ENCODE results near the gene TRDN.

The TRDN gene

GRCh38 chr6:123527406-123527805, 109.3 kb downstream of the TRDN start:
- Histone ChIP-seq H3K9ac (ENCODE audit: low read length) (no peak overlapping the region), H3K36me3 (ENCODE audit: control insufficient read depth, low read depth, low read length) (no peaks in the 10 kb centered on the region), H3K9me3 (ENCODE audit: control insufficient read depth, low read depth, low read length) (no peaks in the 10 kb centered on the region), H3K27me3 (ENCODE audit: control insufficient read depth, insufficient read depth, low read length) (no peaks in the 10 kb centered on the region), H3K4me1 (ENCODE audit: control insufficient read depth, low read depth, low read length) (no peaks in the 10 kb centered on the region), H3K4me3 (ENCODE audit: low read length) (no peak overlapping the region), H3K27ac (ENCODE audit: low read length) (no peak overlapping the region)

- Histone ChIP-seq H3K36me3 (ENCODE audit: control insufficient read depth, low read depth, low read length) (no peaks in the 10 kb centered on the region), H3K4me1 (ENCODE audit: control insufficient read depth, low read depth, low read length) (no peaks in the 10 kb centered on the region), H3K9me3 (ENCODE audit: control insufficient read depth, low read depth, low read length) (no peaks in the 10 kb centered on the region), H3K27me3 (ENCODE audit: control insufficient read depth, insufficient read depth, low read length) (no peaks in the 10 kb centered on the region), H3K27ac (ENCODE audit: low read length) (no peak overlapping the region), H3K4me3 (ENCODE audit: low read length) (no peak overlapping the region), H3K9ac (ENCODE audit: low read length) (no peak overlapping the region)
Measured at GRCh38 chr6:123526128-123526527, 110.6 kb downstream of the TRDN start.

DNA sequence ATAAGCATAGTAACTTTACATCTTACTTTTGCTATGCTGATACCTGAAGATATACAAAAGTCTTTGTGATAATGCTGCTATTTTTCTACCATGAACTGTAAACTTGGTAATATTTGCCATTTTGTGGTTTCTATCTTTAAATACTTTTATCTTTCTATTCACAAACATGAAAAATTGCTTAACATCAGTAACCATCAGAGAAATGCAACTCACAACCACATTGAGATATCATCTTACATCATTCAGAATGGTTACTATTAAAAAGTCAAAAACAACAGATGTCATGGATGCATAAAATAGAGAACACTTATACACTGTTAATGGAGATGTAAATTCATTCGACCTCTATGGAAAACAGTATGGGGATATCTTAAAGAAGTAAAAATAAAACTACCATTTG, 112.0 kb downstream of the TRDN start:
- Histone ChIP-seq H3K27me3 (ENCODE audit: control insufficient read depth, insufficient read depth, low read length) (no peaks in the 10 kb centered on the region), H3K4me3 (ENCODE audit: low read length) (no peak overlapping the region), H3K4me1 (ENCODE audit: control insufficient read depth, low read depth, low read length) (no peaks in the 10 kb centered on the region), H3K9ac (ENCODE audit: low read length) (no peak overlapping the region), H3K36me3 (ENCODE audit: control insufficient read depth, low read depth, low read length) (no peaks in the 10 kb centered on the region), H3K9me3 (ENCODE audit: control insufficient read depth, low read depth, low read length) (no peaks in the 10 kb centered on the region), H3K27ac (ENCODE audit: low read length) (no peak overlapping the region)

DNA sequence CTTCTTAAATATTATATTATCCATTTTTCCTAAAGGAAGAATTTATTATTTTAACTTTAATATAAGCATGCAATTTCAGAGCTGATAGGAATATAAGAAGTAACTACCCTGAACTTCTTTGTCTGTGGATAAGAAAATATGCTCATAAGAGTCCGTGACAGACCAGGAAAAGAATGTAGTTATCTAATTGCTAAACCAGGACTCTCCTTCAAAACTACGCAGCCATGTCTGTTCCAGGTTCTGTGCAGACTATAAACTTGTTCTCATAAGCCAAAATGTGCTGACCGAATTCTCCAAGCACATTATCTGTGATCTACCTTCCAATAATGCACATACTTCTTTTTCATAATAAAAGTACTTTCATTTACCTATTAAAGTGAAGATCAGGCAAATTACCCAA, 116.5 kb downstream of the TRDN start:
- Histone ChIP-seq H3K36me3 (ENCODE audit: control insufficient read depth, low read depth, low read length) (no peaks in the 10 kb centered on the region), H3K9me3 (ENCODE audit: control insufficient read depth, low read depth, low read length) (no peaks in the 10 kb centered on the region), H3K27me3 (ENCODE audit: control insufficient read depth, insufficient read depth, low read length) (no peaks in the 10 kb centered on the region), H3K9ac (ENCODE audit: low read length) (no peak overlapping the region), H3K4me3 (ENCODE audit: low read length) (no peak overlapping the region), H3K27ac (ENCODE audit: low read length) (no peak overlapping the region), H3K4me1 (ENCODE audit: control insufficient read depth, low read depth, low read length) (peaks cover 7% of the 10 kb centered on the region)

DNA sequence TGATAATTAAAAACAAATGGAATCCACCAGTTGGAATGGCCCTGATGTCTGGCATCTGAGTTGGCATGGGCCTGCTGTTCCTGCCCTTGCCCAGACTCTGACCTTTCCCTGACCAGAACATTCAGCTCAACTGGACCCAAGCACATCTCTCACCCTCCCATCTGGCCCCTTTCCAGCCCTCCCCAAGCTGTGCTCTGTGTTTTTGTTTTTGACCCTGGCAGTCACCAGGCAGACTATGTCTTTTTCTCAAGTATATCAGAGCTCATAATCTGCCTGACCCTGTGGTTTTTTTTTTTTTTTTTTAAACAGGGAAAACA, 117.6 kb downstream of the TRDN start:
- Histone ChIP-seq H3K36me3 (ENCODE audit: control insufficient read depth, low read depth, low read length) (no peaks in the 10 kb centered on the region), H3K9ac (ENCODE audit: low read length) (no peak overlapping the region), H3K4me1 (ENCODE audit: control insufficient read depth, low read depth, low read length) (peaks cover 7% of the 10 kb centered on the region), H3K27ac (ENCODE audit: low read length) (no peak overlapping the region), H3K4me3 (ENCODE audit: low read length) (no peak overlapping the region), H3K9me3 (ENCODE audit: control insufficient read depth, low read depth, low read length) (no peaks in the 10 kb centered on the region), H3K27me3 (ENCODE audit: control insufficient read depth, insufficient read depth, low read length) (no peaks in the 10 kb centered on the region)

GRCh38 chr6:123518441-123519188, 118.1 kb downstream of the TRDN start:
- H3K27ac ChIP-seq (ENCODE audit: low read length), result no peak overlapping the region
- H3K4me3 ChIP-seq (ENCODE audit: low read length), result no peak overlapping the region
- peaks cover 7% of the 10 kb centered on the region for H3K4me1 ChIP-seq (ENCODE audit: control insufficient read depth, low read depth, low read length)
- no peak overlapping the region for H3K9ac ChIP-seq (ENCODE audit: low read length)
- no peaks in the 10 kb centered on the region for H3K36me3 ChIP-seq (ENCODE audit: control insufficient read depth, low read depth, low read length)
- H3K9me3 ChIP-seq (ENCODE audit: control insufficient read depth, low read depth, low read length), result no peaks in the 10 kb centered on the region
- no peaks in the 10 kb centered on the region for H3K27me3 ChIP-seq (ENCODE audit: control insufficient read depth, insufficient read depth, low read length)

GRCh38 chr6:123515715-123516114, 121.0 kb downstream of the TRDN start:
- no peaks in the 10 kb centered on the region for H3K36me3 ChIP-seq (ENCODE audit: control insufficient read depth, low read depth, low read length)
- no peak overlapping the region for H3K27ac ChIP-seq (ENCODE audit: low read length)
- H3K27me3 ChIP-seq (ENCODE audit: control insufficient read depth, insufficient read depth, low read length), result no peaks in the 10 kb centered on the region

GRCh38 chr6:123509112-123509511, 127.6 kb downstream of the TRDN start:
- Histone ChIP-seq H3K4me3 (ENCODE audit: low read length) (no peak overlapping the region), H3K27ac (ENCODE audit: low read length) (no peak overlapping the region), H3K9ac (ENCODE audit: low read length) (no peak overlapping the region), H3K4me1 (ENCODE audit: control insufficient read depth, low read depth, low read length) (no peaks in the 10 kb centered on the region), H3K9me3 (ENCODE audit: control insufficient read depth, low read depth, low read length) (no peaks in the 10 kb centered on the region), H3K27me3 (ENCODE audit: control insufficient read depth, insufficient read depth, low read length) (no peaks in the 10 kb centered on the region), H3K36me3 (ENCODE audit: control insufficient read depth, low read depth, low read length) (no peaks in the 10 kb centered on the region)

More at GRCh38 chr6:123515715-123516114, 121.0 kb downstream of the TRDN start:
- H3K9ac ChIP-seq (ENCODE audit: low read length), result no peak overlapping the region
- H3K4me1 ChIP-seq (ENCODE audit: control insufficient read depth, low read depth, low read length), result peaks cover 7% of the 10 kb centered on the region
- no peak overlapping the region for H3K4me3 ChIP-seq (ENCODE audit: low read length)
- H3K9me3 ChIP-seq (ENCODE audit: control insufficient read depth, low read depth, low read length), result no peaks in the 10 kb centered on the region

DNA sequence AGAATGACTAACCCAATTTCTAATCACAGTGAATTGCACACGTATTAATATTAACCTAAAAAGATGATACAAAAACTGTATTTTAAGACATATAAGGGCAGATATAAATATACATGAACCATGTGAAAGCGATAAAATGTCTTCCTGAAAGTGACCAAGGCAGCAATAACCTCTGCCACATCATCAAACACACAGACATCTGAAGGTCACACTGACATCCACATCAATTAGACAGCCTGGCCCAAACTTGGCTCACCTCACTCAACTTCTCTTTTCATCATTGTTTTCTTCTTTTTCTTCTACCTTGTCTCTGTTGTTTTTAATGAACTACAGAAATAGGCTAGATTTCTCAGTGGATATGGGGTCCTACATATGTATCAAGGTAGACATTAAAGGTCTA, 128.5 kb downstream of the TRDN start:
- H3K4me3 ChIP-seq (ENCODE audit: low read length), result no peak overlapping the region

GRCh38 chr6:123507582-123507981, 129.2 kb downstream of the TRDN start:
- H3K9me3 ChIP-seq (ENCODE audit: control insufficient read depth, low read depth, low read length), result no peaks in the 10 kb centered on the region
- no peaks in the 10 kb centered on the region for H3K36me3 ChIP-seq (ENCODE audit: control insufficient read depth, low read depth, low read length)
- H3K4me1 ChIP-seq (ENCODE audit: control insufficient read depth, low read depth, low read length), result no peaks in the 10 kb centered on the region
- no peaks in the 10 kb centered on the region for H3K27me3 ChIP-seq (ENCODE audit: control insufficient read depth, insufficient read depth, low read length)
- no peak overlapping the region for H3K9ac ChIP-seq (ENCODE audit: low read length)
- H3K27ac ChIP-seq (ENCODE audit: low read length), result no peak overlapping the region
- H3K4me3 ChIP-seq (ENCODE audit: low read length), result no peak overlapping the region

More for the DNA sequence above, 128.5 kb downstream of the TRDN start:
- no peak overlapping the region for H3K27ac ChIP-seq (ENCODE audit: low read length)
- H3K9ac ChIP-seq (ENCODE audit: low read length), result no peak overlapping the region
- H3K36me3 ChIP-seq (ENCODE audit: control insufficient read depth, low read depth, low read length), result no peaks in the 10 kb centered on the region
- no peaks in the 10 kb centered on the region for H3K9me3 ChIP-seq (ENCODE audit: control insufficient read depth, low read depth, low read length)
- H3K4me1 ChIP-seq (ENCODE audit: control insufficient read depth, low read depth, low read length), result no peaks in the 10 kb centered on the region
- no peaks in the 10 kb centered on the region for H3K27me3 ChIP-seq (ENCODE audit: control insufficient read depth, insufficient read depth, low read length)

DNA sequence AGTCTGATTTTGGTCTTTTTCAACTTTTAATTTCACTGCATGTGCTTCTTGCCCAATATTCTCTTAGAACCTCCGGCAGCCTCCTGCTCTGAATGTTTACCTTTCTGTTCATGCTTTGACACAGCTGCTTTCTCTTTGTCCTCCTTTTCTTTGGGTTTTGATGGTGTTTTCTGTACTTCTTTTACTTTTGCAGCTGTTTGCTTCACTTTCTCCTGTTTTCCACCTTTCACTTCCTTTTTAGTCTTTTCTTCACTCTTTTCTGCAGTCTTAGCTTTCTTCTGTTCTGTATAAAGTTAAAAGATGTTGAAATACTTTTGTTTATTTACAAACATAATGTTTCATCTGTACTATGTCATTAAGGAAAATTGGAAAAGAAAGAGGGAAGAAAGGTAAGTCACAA, 133.1 kb downstream of the TRDN start:
- Histone ChIP-seq H3K27ac (ENCODE audit: low read length) (no peak overlapping the region), H3K27me3 (ENCODE audit: control insufficient read depth, insufficient read depth, low read length) (no peaks in the 10 kb centered on the region), H3K9me3 (ENCODE audit: control insufficient read depth, low read depth, low read length) (no peaks in the 10 kb centered on the region), H3K36me3 (ENCODE audit: control insufficient read depth, low read depth, low read length) (no peaks in the 10 kb centered on the region), H3K4me3 (ENCODE audit: low read length) (no peak overlapping the region), H3K4me1 (ENCODE audit: control insufficient read depth, low read depth, low read length) (no peaks in the 10 kb centered on the region), H3K9ac (ENCODE audit: low read length) (no peak overlapping the region)

- Histone ChIP-seq H3K4me3 (ENCODE audit: low read length) (no peak overlapping the region), H3K4me1 (ENCODE audit: control insufficient read depth, low read depth, low read length) (no peaks in the 10 kb centered on the region), H3K9ac (ENCODE audit: low read length) (no peak overlapping the region), H3K36me3 (ENCODE audit: control insufficient read depth, low read depth, low read length) (no peaks in the 10 kb centered on the region), H3K9me3 (ENCODE audit: control insufficient read depth, low read depth, low read length) (no peaks in the 10 kb centered on the region), H3K27ac (ENCODE audit: low read length) (no peak overlapping the region), H3K27me3 (ENCODE audit: control insufficient read depth, insufficient read depth, low read length) (no peaks in the 10 kb centered on the region)
Measured at GRCh38 chr6:123497025-123497424, 139.7 kb downstream of the TRDN start.

All from iPS-18a (cell line).